Activated T-helper 9 cell treated with anti-CD3 and anti-CD28 coated beads, Interleukin-2, amount 50 U/mL, for 16 hours (primary cell): ENCODE results near the gene MEGF6.

Source experiments
- DNase-seq: peaks from one replicate; pipeline ENCODE4 v3.0.0-alpha.2; 2020; ENCODE audit warnings: low read depth

MEGF6 gene

GRCh38 chr1:3502641-3503524 lies 108.4 kb downstream of the MEGF6 start:
- DNase-seq = no peak

- no peak for DNase-seq
Observed at GRCh38 chr1:3501856-3502640, 109.3 kb downstream of the MEGF6 start.

- no peak for DNase-seq
Observed at GRCh38 chr1:3501437-3501836, 109.9 kb downstream of the MEGF6 start.

GRCh38 chr1:3500265-3500835 lies 111.0 kb downstream of the MEGF6 start:
- DNase-seq = no peak

GRCh38 chr1:3499611-3500010 lies 111.7 kb downstream of the MEGF6 start:
- DNase-seq = no peak

GRCh38 chr1:3498986-3499385 lies 112.3 kb downstream of the MEGF6 start:
- no peak for DNase-seq

GRCh38 chr1:3498246-3498930 lies 112.9 kb downstream of the MEGF6 start:
- DNase-seq = no peak

GRCh38 chr1:3497521-3497920 lies 113.8 kb downstream of the MEGF6 start:
- DNase-seq = no peak

- no peak for DNase-seq
Observed at GRCh38 chr1:3496916-3497315, 114.4 kb downstream of the MEGF6 start.

- no peak for DNase-seq
Observed at GRCh38 chr1:3495776-3496745, 115.2 kb downstream of the MEGF6 start.

GRCh38 chr1:3494321-3495308 lies 116.7 kb downstream of the MEGF6 start:
- no peak for DNase-seq

GRCh38 chr1:3492545-3493246 lies 118.6 kb downstream of the MEGF6 start:
- no peak for DNase-seq

- DNase-seq = peak; percentile 75
Observed at GRCh38 chr1:3491291-3492246, 119.7 kb downstream of the MEGF6 start.

- no peak for DNase-seq
Observed at GRCh38 chr1:3490046-3490745, 121.1 kb downstream of the MEGF6 start.

- DNase-seq = no peak
Observed at GRCh38 chr1:3488432-3488831, 122.9 kb downstream of the MEGF6 start.

- DNase-seq = no peak
Observed at GRCh38 chr1:3485016-3485415, 126.3 kb downstream of the MEGF6 start.

GRCh38 chr1:3483801-3484444 lies 127.4 kb downstream of the MEGF6 start:
- DNase-seq = no peak
